NCI-H2171 treated with DMSO at 0.1 percent for 48 hours (cell line): ENCODE results near the gene COQ10A.
"Not testable (repeated sequence)": the region's sequence is repeated elsewhere in the genome, so short reads cannot be mapped to it uniquely, and the experiment has no call there.

ENCODE experiments used
- DNase-seq: peaks from one replicate; lab custom pipeline; 2025; lab: John Stamatoyannopoulos, UW

The COQ10A gene

DNA sequence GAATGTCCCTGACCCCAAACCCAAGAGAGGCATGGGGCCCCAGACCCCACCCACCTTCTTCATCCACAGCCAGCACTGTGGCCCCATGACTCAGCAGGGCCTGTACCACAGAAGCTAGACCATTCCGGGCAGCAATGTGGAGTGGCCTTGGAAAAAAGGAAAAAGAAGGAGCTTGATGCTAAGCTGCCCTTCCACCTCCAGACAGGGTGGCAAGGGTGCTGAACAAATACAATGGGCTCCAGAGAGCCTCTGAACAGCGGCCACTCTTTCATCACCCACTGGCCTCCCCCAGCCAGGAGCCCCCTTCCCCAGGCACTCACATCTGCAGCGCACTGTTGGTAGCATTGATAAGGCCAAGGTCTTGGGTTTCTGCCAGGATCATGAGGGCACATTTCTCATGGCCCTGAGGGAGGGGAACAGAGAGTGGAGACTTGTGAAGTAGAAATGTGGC, 23.0 kb upstream of the COQ10A start:
- DNase-seq: no peak

- no peak for DNase-seq
Observed at GRCh38 chr12:56244494-56244893, 22.2 kb upstream of the COQ10A start.

DNA sequence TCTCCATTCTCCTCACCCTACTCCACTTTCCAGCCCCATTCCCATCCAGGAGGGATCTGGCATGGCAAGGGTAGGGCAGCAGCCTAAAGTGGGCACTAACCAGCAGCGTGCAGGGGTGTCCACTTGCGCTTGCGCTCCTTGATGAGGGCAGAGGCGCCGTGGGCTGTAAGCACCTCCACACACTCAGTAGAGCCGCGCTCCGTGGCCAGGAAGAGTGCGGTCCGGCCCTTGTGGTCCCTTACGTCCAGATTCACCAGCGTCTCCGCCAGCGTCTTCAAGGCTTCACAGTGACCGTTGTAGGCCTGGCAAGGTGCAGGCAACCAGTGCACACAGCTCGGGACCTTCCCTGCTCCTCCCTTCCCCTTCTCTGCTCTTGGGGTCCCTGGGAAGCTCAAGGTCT, 18.8 kb upstream of the COQ10A start:
- no peak for DNase-seq

GRCh38 chr12:56248711-56249110, 18.0 kb upstream of the COQ10A start:
- no peak for DNase-seq

DNA sequence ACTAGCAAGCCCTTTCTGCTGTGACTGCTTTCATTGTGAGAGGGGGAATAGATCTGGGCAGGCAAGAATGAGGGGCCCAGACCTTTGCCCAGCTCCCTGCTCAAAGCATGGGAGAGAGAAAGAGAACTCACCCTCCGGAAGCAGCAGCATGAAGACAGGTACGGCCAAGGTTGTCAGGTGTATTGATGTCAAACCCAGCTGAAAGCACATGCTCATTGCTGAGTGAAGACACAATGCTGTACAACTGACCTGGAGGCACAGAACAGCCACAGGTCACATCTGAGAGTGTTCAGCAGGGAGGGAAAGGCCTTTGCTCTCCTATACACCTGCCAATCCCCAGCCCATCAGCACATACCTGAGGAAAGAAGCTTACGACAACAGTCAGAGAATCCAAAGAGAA, 14.1 kb upstream of the COQ10A start:
- DNase-seq: no peak

- DNase-seq: no peak
Observed at GRCh38 chr12:56253091-56253490, 13.7 kb upstream of the COQ10A start.

DNA sequence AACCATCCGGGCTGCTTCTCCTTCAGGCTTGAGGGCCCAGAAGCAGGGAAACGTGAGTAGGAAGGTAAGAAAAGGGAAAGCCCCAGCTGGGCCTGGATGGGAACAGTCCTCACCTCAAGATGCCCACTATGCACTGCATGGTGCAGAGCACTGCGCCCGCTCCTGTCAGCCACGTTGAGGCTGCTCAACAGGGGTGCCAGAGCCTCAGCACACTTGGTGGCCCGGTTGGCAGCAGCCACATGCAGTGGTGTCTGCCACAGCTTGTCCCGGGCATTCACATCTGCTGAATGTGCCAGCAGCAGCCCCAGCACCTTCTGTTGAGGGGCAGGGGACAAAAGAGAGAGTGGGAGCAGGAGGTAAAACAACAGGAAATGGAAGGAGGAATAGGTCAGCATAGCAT, 11.1 kb upstream of the COQ10A start:
- no peak for DNase-seq

GRCh38 chr12:56256326-56256960, 10.3 kb upstream of the COQ10A start:
- no peak for DNase-seq

GRCh38 chr12:56257071-56257470, 9.7 kb upstream of the COQ10A start:
- DNase-seq: no peak

GRCh38 chr12:56257491-56258067, 9.2 kb upstream of the COQ10A start:
- DNase-seq: peak; percentile 30

DNA sequence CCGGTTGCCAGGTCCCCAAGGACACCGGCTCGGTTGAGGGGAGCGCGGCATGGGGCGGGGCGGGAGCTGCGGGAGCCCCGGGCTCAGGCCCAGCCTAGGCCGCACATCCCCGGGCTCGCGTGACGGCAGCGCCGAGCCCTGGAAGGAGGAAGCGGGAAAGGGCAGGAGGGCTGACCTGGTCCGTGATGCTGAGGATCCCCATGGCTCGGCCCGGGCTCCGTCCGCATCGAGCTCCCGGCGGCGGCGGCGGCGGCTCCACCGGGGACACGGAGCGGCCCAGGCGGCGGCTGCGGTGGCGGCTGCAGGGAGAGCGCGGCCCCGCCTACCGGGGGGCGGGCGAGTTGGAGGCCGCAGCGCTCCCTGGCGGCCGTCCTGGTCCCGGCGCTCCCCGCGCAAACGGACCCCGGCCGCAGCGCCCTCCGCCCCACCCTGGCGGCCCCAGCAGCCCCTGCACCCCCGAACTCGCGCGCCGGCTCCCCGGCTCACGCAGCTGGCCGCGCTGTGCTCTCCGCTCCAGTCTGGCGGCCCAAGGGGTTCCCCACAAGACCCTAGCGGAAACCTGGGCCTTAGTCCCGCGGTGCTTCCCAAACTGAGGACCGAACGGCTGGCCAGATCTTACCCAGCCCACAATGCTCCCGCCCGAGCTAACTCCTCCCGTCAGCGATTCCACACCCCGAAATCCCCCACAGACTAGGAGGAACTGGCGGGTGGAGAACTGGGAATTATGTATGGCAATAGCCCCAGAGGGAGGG, 8.5 kb upstream of the COQ10A start, which contains the start of gene ANKRD52:
Gene ANKRD52, minus strand, starts transcription at position 317 of the 752 bp plus-strand sequence. Its CDS starts 115 bp downstream, at position 202.
- DNase-seq: peak; percentile 75

- no peak for DNase-seq
Observed at GRCh38 chr12:56258820-56259183, 7.9 kb upstream of the COQ10A start.

GRCh38 chr12:56260380-56260779, 6.4 kb upstream of the COQ10A start:
- DNase-seq: no peak

- no peak for DNase-seq
Observed at GRCh38 chr12:56260921-56261320, 5.8 kb upstream of the COQ10A start.

DNA sequence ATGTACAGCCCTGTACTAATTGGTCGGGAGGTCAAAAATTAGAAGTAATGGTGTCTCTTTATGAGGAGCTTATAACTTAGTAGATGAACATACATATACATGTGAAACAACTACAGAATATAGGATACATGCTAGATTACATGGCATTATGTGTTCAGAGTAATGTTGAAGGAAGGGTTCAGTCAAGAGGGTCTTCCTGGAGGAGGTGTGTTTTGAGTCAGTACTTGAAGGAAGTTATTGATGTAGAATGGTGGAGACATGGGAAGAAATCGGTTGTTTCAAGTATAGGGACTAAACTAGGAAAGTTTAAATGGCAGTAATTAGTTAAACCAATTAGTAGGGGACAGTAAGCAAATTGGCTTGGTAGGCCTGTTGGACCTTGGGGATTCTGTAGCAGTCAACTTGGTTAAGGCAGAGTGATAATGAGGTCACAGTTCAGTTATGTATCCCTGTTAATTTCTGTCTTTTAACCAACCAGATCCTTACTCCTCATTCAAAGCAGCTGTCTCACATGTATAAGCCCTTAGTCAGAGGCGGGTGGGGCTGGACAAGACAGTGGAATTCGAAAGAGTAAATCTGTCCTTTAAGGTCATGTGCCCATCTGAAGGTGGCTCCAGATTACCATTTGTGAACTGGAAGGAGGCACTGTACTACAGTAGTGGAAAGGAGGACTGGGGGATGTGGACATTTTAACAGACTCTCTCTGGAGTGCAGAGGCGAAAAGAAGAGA, 5.1 kb upstream of the COQ10A start:
- DNase-seq: no peak

- not testable (repeated sequence) for DNase-seq
Observed at GRCh38 chr12:56262955-56263354, 3.8 kb upstream of the COQ10A start.

- not testable (repeated sequence) for DNase-seq
Observed at GRCh38 chr12:56266068-56266692, 562 bp upstream of the COQ10A start.

- DNase-seq: no peak
Observed at GRCh38 chr12:56267443-56268071, 815 bp downstream of the COQ10A start.

DNA sequence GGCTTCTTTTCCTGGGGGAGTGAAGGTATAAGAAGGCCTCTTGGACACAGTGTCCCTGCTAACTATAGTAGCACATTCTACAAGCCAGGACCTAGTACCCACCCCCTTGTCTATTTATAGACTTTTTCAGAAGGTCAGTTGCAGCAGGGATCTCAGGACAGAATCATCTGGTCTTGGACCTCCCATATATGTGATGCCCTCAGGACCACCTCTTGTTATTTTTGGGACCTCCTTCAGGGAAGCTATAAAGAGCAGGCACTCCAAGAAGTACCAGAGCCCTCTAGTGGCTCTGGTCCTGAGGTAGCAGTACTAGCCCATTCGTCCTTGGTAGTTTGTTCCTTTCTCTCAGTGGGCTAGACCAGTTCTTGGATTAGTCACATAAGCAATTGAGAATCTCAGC, 4.3 kb downstream of the COQ10A start:
- peak; percentile 21 for DNase-seq

GRCh38 chr12:56272468-56272867, 5.7 kb downstream of the COQ10A start:
- DNase-seq: not testable (repeated sequence)

GRCh38 chr12:56274299-56274698, 7.6 kb downstream of the COQ10A start:
- no peak for DNase-seq

- DNase-seq: no peak
Observed at GRCh38 chr12:56278905-56279304, 12.2 kb downstream of the COQ10A start.
